ENCODE data around the gene CAPN2. TPM values are rescaled to one million over a fixed set of nuclear protein-coding genes. Genes with fewer than 3 reads are reported as not detected.

Gene CAPN2
- polyA plus RNA-seq, 1 experiment: 433 TPM

DNA sequence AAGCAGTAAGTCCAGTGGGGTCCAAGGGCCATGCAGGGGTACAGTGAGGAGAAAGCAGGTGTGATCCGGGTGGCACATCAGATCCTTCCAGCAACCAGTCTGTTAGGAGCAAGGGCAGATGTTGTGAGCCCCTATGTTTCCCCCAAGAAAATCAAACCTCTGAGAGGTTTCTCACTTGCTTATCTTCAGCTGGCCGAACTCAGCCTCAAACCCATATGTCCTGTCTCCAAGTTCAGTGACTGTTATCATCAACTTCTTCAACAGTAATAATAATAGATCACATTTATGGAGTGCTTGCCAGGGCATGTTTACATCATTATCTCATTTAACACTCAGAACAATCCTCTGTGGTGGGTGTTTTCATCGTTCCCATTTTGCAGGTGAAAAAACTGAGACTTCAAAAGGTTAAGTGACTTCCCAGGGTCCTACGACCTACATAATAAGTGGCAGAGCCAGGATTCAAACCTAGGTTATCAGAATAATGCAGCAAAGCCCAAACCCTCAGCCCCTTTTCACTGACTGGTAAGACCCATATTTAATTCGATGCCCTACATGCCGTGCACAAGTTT is 3.3 kb downstream of the CAPN2 start:
- Histone ChIP-seq H3K9me3 (ENCODE audit: control insufficient read depth, insufficient read depth, low read length) (no peaks in the 10 kb centered on the region), H3K27ac (ENCODE audit: low read depth, low read length) (peak overlapping the region; percentile 76), H3K4me3 (ENCODE audit: low read depth, low read length) (peak overlapping the region; percentile 95), H3K27me3 (ENCODE audit: control insufficient read depth, insufficient read depth, low read length) (no peaks in the 10 kb centered on the region)
- ChIA-PET CTCF (interaction anchor here (1.6 to 2.1 kb wide), 2 partner anchors 17 to 34 kb away, joined by 4 to 8 read pairs; no protein-coding TSS in a partner anchor), POLR2A (interaction anchor here (0.8 to 1.6 kb wide), 4 partner anchors 14 to 56 kb away, joined by 3 to 6 read pairs (median 5); no protein-coding TSS in a partner anchor)
- no peak for TF ChIP-seq CTCF (IDR thresholded peaks at IDR 0.05; ENCODE audit: low read depth, low read length)
- no peak for DNase-seq (ENCODE audit: low read depth, low spot score)

- CTCF ChIA-PET: interaction anchor here (1.6 to 2.1 kb wide), 2 partner anchors 18 to 33 kb away, joined by 4 to 8 read pairs; no protein-coding TSS in a partner anchor
- Histone ChIP-seq H3K9me3 (ENCODE audit: control insufficient read depth, insufficient read depth, low read length) (no peaks in the 10 kb centered on the region), H3K27ac (ENCODE audit: low read depth, low read length) (peak overlapping the region; percentile 39), H3K27me3 (ENCODE audit: control insufficient read depth, insufficient read depth, low read length) (no peaks in the 10 kb centered on the region), H3K4me3 (ENCODE audit: low read depth, low read length) (peak overlapping the region; percentile 95)
- DNase-seq (ENCODE audit: low read depth, low spot score): no peak
- POLR2A ChIA-PET: interaction anchor here (1.0 to 1.6 kb wide), 3 partner anchors 11 to 55 kb away, joined by 3 to 6 read pairs (median 4); no protein-coding TSS in a partner anchor
- TF ChIP-seq CTCF (IDR thresholded peaks at IDR 0.05; ENCODE audit: low read depth, low read length): no peak
These were observed 4.0 kb downstream of the CAPN2 start for GRCh38 chr1:223716302-223716862.

DNA sequence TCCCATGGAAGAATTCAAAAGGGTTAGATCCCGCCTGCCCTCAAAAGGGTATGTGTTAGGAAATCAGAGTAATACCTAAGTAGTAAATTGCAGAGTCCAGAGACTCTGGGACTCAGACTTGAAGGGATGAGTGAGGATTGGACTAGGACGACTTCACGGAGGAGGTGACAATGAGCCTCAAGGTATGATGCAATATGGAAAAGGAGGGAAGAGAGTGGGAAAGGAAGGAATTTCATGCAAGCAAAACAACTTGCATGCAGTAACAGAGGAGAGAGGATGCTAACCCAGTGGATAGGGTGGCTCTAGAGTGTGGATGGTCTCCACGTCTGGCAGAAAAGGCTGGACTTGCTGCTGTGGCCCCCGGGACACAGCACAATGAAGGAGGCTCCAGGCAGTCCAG is 4.8 kb downstream of the CAPN2 start:
- ChIA-PET CTCF (interaction anchor here (2.1 kb wide), 1 partner anchor 32 kb away, joined by 8 read pairs; no protein-coding TSS in a partner anchor), POLR2A (interaction anchor here (1.0 kb wide), 1 partner anchor 10 kb away, joined by 3 read pairs; no protein-coding TSS in a partner anchor)
- H3K27me3 ChIP-seq (ENCODE audit: control insufficient read depth, insufficient read depth, low read length): no peaks in the 10 kb centered on the region
- H3K4me3 ChIP-seq (ENCODE audit: low read depth, low read length): no peak overlapping the region; the same call in 1 of the 2 replicates
- H3K27ac ChIP-seq (ENCODE audit: low read depth, low read length): peak overlapping the region; percentile 57
- DNase-seq (ENCODE audit: low read depth, low spot score): no peak
- no peaks in the 10 kb centered on the region for H3K9me3 ChIP-seq (ENCODE audit: control insufficient read depth, insufficient read depth, low read length)
- no peak for TF ChIP-seq CTCF (IDR thresholded peaks at IDR 0.05; ENCODE audit: low read depth, low read length)

GRCh38 chr1:223717695-223718363 is 5.5 kb downstream of the CAPN2 start:
- H3K27ac ChIP-seq (ENCODE audit: low read depth, low read length): peak overlapping the region; percentile 57
- no peaks in the 10 kb centered on the region for H3K9me3 ChIP-seq (ENCODE audit: control insufficient read depth, insufficient read depth, low read length)
- TF ChIP-seq CTCF (IDR thresholded peaks at IDR 0.05; ENCODE audit: low read depth, low read length): no peak; the same call in 1 of the 2 replicates

More at GRCh38 chr1:223717695-223718363, 5.5 kb downstream of the CAPN2 start:
- ChIA-PET POLR2A (interaction anchor here (0.5 kb wide), 1 partner anchor 40 kb away, joined by 4 read pairs; no protein-coding TSS in a partner anchor), CTCF (interaction anchor here (0.9 to 1.9 kb wide), 3 partner anchors 10 to 32 kb away, joined by 3 to 6 read pairs (median 4); no protein-coding TSS in a partner anchor)
- Histone ChIP-seq H3K27me3 (ENCODE audit: control insufficient read depth, insufficient read depth, low read length) (no peaks in the 10 kb centered on the region), H3K4me3 (ENCODE audit: low read depth, low read length) (no peak overlapping the region)
- DNase-seq (ENCODE audit: low read depth, low spot score): no peak
